Posterior cingulate gyrus (tissue), 11 donors: ENCODE data around the gene KLHDC8B.

Experiments used
- DNase-seq, 10 donors: peaks; one replicate each; pipeline versions ENCODE4 v3.0.0 to v3.0.0-alpha.2; 2020 to 2021; ENCODE audit warnings: mixed read lengths in 3 of 10
- intact Hi-C: fragments of 100-400 bp; cut with DNase I; formaldehyde crosslinking; loops from one replicate; pipeline ENCODE4 v1.15.1; 2023

KLHDC8B gene

DNA sequence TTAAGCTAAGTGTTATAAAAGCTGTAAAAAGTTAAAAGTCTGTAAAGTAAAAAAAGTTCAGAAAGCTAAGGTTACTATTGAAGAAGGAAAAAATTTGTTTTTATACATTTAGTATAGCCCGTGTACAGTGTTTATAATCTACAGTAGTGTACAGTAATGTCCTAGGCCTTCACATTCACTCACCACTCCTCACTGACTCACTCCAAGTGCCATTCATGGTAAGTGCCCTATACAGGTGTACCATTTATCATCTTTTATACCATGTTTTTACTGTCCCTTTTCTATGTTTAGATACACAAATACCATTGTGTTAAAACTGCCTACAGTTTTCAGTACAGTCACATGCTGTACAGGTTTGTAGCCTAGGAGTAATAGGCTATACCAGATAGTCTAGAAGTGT is 14.1 kb upstream of the KLHDC8B start:
- intact Hi-C loops: no loop called here
- no peak for DNase-seq

DNA sequence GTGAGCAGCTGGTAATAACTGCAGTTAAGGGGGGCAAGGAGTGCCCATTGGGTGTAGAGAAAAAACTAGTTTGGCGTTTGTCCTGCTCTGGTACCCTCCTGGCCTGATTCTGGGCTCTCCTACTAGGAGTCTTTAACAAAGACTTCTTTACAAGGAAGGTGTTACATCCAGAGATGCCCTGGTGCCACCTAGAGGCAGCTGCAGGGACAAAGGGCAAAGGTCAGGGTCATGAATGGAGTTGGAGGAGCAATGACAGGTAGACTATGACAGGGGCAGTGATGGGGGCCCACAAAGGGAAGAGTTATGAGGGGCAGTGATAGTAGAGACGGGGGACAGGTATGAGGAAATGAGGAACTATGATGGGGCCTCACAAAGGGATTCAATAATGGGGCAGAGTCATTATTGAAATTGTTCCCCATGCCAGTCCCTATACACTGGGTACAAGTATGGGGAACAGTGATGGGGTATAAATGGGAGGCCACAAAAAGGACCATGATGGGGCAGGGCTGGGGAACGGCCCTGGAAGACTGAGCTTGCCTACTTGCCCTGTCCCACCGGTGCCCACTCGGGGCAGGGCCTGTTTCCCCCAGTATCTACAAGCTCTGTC is 13.2 kb upstream of the KLHDC8B start:
- intact Hi-C loops: no loop called here
- peak in 3 of 10 donors; percentile 27 to 73 (median 47) for DNase-seq

DNA sequence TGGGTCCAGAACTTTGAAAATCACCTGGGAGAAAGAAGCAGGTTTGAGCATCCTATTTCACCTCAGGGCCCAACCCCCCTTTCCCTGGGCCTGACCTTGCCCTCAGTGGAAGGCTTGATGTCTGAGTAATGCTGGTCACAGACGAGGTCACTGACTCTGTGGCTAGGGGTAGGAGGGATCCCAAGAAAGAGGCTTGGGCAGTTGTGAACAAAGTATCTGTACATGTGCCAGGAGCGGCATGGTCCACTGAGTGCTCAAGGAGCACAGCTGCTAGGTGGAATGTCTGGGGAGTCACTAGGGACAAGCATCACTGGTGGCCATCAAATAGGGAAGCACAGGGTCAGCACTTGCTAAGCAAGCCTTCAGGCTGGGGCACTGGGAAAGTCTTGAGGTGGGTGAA is 12.6 kb upstream of the KLHDC8B start:
- intact Hi-C loops: no loop called here
- peak in 1 of 10 donors; percentile 23 for DNase-seq

DNA sequence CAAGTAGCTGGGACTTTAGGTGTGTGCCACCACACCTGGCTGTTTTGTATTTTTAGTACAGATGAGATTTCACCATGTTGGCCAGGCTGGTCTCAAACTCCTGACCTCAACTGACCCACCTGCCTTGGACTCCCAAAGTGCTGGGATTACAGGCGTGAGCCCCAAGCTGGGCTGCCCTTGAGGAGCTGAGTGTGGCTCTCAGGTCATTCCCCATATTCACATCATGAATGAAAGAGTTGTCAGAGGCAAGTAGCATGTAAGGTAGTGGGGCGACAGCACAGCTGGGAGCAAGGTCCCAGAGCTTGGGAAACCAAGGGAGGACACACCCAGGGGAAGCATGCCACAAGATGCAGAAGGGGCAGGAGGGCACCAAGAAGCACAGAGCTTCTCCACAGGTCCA is 10.2 kb upstream of the KLHDC8B start:
- intact Hi-C loops: no loop called here
- DNase-seq: peak in 2 of 10 donors; percentile 11 to 72

DNA sequence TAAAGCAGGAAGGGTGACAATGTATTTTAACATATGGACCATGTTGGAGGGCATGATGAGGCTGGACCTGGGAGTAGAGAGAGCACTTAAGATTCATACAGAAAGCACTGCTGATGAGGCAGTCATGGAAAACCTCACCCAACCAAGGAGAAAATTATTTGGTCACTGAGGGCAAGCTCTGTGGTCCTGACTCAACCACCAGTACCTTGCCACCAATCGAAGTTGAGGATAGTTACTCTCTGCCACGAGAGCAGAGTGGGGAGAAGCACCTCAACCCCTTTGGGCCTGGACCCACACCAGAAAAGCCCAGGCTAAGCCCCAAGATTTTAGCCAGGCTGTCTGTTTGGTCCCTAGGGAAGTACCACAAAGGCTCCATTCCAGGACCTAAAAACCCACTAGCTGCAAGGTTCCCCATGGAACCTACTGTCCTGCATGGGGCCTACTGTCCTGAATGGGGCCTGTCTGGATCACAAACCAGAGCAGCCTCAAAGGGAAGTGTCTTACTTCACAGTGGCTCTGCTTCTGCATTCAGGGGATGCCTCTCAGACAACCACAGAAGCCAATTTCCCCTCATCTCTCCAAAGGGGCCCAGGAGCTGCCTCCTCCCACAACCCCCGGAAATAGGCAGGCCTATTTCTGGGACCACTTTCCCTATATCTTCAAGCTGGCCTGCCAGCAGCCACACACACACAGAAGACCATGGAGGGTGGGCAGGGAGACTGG is 9.4 kb upstream of the KLHDC8B start:
- intact Hi-C loops: no loop called here
- DNase-seq: peak in 3 of 10 donors; percentile 22 to 59 (median 42)

DNA sequence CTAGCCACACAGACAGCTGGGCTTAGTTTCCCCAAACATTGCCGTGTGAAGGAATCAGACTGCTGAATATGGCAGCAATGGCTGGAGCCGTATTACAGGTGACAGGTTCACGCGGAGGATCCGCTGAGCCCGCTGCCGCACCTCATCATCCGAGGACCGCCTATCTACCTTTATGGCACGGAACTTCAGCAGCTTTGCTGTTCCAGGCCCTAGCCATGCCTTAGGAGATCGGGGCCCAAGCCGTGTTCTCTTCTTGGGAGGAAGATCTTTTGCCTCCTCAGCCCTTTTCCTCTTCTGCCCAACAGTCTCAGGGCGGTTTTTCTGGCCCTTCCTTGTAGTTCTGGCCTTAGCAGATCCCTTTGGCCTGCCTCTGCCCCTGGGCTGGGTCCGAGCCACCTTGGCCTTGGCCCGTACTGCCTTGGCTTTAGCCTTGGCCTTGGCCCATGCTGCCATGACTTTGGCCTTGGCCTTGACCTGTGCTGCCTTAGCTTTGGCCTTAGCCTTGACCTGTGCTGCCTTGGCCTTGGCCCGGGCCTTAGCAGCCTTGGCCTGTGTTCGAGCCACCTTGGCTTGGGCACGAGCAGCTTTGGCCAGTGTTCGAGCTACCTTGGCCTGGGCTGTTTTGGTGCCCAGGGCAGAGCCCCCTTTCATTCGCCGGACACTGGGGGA is 8.5 kb upstream of the KLHDC8B start:
- DNase-seq: peak in 2 of 10 donors; percentile 52 to 84
- intact Hi-C loops: no loop called here

DNA sequence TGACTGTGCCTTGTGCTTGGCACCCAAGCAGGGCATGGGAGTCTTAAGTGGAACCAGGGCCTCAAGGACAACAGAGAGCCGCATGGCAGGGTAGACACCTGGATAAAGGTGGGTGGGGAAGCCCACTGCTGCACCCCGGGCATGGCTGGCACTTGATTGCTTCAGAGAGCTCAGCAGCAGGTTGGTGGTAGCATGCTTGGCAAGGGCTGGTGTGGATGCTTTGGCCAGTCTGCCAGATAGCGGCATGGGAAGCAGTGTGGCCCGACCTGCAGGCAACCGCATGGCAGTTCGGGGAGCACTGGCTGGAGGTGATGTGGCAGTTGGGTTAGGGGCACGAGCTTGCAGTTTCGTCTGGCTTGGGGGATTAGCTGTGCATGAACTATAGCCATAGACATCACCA is 7.8 kb upstream of the KLHDC8B start:
- DNase-seq: peak in 2 of 10 donors; percentile 64 to 80
- intact Hi-C loops: no loop called here

DNA sequence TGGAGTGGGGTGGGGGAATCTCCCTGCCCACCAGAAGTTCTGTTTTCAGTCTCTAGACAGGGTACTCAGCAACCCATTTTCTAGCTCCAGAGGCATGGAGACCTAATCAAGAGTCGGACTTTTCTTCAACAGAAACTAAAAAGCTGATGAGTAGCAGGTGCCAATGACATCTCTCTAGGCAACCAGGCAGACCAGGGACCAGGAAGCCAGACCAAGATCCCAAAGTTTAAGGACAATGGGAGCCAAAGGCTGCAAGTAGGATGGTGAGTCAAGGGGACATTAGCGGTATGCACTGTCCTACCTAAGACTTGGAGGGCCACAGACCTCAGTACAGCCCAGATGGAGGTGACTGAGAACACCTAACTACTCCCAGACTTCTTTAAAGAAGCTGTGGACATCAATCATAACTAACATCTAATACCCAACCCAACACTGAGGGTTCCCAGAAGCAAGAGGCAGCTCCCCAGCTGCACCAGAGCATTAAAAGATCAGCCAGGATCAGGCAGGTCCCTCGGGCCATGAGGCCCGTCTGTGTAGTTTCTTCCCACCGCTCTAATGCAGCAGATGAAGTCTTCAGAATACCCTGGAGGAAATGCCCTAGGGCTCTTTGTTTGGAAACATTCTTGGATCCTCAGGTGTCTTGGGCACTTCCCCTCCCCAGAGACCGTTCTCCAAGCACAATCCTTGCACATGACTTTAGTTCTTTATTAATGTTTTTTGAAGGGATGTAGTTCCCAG is 6.2 kb upstream of the KLHDC8B start:
- peak in 2 of 10 donors; percentile 9 to 14 for DNase-seq
- intact Hi-C loops: no loop called here

DNA sequence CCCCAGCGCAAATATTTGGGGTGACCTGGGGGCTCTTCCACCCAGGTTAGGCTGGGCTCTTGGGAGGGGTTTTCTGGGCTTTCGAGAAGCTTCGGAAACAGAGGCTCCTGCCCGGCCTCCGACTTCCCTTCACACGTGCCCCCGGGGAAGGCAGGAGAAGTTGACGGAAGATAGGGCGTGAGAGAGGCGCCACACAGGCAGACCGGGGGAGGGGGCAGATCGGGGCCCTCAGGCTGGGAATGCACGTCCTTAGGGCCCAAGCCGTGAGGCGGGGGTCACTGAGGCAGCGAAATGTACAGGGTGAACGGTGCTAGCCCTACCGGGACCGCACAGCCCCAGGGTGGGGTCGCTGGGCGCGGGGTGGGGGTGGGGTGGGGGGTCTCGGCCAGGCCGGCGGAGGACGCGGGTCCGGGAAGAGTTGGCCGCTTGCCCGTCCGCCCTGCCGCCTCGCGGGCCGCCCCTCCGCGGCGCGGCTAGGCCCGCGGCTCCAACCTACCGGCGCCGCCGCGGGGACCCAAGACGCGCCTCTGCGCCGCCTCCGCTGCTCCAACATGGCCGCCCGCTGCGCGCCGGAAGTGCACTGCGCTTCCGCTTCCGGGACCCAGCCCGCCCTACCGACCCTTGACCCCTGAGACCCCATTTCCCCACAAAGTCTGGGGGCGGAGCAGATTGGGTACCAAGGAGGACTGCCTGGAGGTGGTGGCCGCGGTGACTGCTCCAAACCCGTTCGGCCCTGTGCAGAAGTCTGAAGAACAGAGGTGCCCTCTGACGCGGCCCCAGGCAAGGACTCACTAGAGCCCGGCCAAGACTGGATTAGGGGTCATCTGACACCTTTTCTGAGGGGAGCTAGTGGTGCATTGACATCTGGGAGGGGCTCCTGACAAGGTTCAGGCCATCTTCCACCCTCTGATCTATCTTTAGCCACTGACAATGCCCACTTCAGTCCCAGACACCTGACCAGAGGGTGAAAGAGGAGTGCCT is 5.3 kb upstream of the KLHDC8B start, which contains the start of gene CCDC71:
Gene CCDC71, minus strand, starts transcription at position 561 of the 981 bp plus-strand sequence. CDS start 2,123 bp downstream, outside the sequence.
- peak; percentile 61 to 96 (median 68) for DNase-seq
- intact Hi-C loops: no loop called here

DNA sequence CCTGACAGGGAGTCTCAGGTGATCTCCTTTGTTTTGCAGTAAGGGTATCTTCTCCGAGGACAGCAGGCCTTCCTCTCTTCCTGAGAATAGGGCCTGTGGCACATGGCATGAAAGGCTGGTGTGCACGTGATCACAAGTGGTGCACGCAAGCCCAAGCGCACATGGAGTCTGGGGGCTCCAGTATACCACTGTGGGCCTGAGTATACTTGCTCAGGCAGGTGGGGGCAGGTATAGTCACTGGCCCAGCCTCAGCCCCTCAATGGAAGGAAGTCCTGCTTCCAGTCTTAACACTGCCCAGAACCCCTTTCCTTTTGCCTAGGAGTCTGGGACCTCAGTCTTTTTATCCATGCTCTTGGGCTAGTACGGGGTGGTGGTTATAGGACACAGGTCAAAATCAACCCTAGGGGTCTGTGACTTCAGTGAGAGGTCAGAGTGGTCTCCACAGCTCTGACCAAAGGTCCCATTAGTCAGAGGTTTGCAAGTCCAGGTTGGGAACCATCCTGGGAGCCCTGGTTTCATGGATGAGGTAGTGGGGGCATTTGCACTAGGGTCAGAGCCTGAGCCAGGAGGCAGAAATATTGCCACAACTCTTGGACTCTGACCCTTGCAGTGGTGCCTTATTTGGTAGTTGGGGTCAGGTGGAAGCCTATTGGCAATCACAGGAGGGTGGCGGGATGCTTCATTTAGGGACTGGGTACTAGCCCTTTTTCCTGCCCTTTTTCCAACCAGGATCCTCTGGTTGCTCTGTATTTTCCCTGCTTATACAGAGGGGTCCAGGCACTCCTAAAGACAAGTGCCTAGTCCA is 4.4 kb upstream of the KLHDC8B start:
- intact Hi-C loops: no loop called here

DNA sequence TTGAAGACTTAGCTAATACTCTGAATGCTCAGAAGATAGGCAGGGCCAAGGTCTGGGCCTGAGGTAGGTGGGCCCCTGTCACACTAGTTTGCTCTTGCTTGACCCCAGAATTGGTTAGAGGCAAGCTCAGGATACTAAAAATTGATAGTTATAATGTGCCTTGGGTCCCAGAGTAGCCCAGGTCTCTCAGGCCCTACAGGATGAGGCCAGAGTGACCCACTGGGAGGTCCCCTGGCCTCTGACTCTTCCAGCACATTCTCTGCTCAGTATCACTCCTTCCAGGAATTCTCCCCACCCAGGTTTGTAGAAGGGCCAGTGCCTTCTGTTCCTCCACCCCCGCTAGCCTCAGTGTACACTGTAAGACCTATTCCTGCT is 667 bp upstream of the KLHDC8B start:
- intact Hi-C loops: loop anchor here (5.0 kb wide), 2 partner anchors 112 to 237 kb away; no protein-coding TSS in a partner anchor

More for the DNA sequence above, 4.4 kb upstream of the KLHDC8B start:
- DNase-seq: peak in 3 of 10 donors; percentile 52 to 62 (median 57)

DNA sequence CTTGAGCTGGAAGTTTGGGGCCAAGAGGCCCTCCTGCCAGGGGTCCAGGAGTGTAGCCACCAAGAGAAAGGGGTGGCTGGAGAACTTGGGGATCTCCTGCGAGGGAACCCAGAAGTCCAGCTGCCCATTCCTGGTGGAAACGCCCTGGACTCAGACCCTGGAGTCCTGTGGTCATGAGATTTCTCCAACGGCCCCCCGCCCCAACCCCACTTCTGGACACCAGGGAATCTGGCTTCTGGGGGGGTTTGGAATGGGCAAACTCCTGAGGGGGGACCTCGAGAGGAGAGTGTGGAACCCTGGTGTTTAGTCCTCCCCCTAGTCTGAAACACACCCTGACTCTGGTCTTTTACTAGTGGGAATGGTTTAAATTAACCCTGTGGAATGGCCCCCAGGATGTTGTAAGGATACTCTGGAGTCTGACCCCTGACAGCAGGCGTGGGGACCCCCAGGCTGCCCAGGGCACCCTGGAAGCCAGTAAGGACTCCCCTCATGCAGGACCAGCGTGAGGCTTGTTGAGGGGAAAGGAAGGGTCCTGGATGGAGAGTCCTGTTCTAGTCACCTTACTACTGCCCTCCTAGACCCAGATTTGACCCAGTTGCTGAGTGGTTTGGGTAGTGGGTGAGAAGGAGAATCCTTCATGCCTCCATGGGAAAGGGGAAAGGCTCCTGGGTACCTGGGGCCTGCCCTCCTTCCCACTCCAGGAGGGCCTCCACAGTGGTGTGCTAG is 540 bp downstream of the KLHDC8B start:
- intact Hi-C loops: loop anchor here (5.0 kb wide), 2 partner anchors 110 to 235 kb away; no protein-coding TSS in a partner anchor
- DNase-seq: peak in 1 of 10 donors; percentile 22

More for the DNA sequence above, 667 bp upstream of the KLHDC8B start:
- DNase-seq: peak in 1 of 10 donors; percentile 8

DNA sequence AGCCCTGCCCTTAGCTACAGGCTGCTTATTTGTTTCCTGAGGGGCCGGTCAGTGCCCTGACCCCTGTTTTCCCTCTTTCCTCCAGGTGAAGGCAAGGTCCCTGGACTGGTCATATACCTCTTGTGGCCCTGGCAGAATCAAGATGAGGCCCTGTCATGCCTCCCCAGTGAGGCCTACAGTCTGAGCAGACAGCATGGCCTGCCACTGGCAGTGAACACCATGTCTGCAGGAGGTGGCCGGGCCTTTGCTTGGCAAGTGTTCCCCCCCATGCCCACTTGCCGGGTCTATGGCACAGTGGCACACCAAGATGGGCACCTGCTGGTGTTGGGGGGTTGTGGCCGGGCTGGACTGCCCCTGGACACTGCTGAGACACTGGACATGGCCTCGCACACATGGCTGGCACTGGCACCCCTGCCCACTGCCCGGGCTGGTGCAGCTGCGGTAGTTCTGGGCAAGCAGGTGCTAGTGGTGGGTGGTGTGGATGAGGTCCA is 1.2 kb downstream of the KLHDC8B start:
- peak in 6 of 10 donors; percentile 11 to 88 (median 55) for DNase-seq
- intact Hi-C loops: loop anchor here (5.0 kb wide), 2 partner anchors 110 to 235 kb away; no protein-coding TSS in a partner anchor

DNA sequence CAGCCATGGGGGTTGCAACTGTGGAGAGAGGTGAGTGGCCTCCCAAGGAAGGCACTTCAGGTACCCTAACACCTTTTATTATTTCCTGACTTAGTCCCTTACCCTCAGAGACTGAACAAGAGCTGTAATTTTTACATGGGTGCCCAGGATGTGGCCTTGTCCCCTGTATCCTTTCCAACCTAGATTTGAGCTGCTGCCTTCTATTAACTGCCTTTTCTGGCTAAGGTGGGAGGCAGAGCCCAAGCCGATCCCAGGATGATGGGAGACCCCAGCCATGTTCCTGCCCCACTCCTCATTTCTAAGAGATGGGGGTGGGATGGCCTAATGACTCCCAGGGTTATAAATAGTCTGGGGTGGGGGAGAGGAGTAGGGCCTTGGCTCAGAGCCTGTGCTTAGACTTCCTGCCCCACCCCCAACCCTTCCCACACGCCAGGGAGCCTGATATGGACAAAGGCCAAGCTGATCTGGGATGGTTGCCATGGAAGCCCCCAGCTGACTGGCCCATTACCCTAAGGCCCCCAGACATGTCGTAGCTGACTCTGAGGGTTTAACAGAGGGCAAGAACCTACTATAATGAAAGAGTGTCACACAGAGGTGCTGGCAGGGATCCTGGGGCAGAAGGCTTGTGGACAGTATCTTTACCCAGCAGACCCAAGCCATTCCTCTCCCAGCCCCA is 1.9 kb downstream of the KLHDC8B start:
- DNase-seq: peak in 1 of 10 donors; percentile 28
- intact Hi-C loops: loop anchor here (5.0 kb wide), 2 partner anchors 109 to 234 kb away; no protein-coding TSS in a partner anchor

DNA sequence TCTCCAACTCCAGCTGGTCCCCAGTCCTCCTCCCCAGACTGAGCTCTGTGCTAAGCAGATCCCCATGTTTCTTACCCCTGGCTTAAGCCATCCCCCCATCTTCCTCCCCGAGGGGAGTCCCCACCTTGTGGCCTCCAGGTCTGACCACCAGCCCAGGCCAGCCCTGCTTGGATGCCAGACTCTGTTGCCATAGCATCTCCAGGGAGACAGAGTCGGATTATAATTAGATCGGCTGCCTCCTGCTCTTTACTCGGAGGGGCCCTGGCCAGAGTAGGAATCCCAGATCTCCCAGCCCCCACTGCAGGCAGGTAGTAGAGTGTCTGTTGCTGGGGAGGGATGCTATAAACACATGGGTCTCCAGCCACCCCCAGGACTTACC is 2.4 kb downstream of the KLHDC8B start:
- intact Hi-C loops: loop anchor here (5.0 kb wide), 2 partner anchors 109 to 234 kb away; no protein-coding TSS in a partner anchor
- peak in 2 of 10 donors; percentile 59 to 82 for DNase-seq

DNA sequence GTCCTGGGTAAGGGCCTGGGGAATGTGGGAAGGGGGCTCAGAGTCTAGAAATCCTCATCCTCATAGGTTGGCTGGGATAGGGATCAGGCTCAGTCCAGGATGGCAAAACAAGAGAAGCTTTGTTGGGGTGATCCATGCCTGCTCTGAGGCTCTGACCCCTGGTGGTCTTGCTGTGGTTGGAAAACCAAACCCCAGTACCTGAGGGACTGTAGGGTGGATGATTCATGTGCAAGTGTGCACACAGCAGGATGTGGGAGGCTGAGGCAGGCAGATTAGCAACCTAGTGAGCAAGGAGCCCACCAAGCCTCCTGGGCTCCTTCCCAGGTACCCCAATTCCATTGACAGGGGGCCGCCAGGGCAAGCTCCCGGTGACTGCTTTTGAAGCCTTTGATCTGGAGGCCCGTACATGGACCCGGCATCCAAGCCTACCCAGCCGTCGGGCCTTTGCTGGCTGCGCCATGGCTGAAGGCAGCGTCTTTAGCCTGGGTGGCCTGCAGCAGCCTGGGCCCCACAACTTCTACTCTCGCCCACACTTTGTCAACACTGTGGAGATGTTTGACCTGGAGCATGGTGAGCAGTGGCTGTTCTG is 3.1 kb downstream of the KLHDC8B start:
- DNase-seq: peak in 2 of 10 donors; percentile 47 to 76
- intact Hi-C loops: loop anchor here (5.0 kb wide), 2 partner anchors 108 to 233 kb away; no protein-coding TSS in a partner anchor
